ENCODE results near the gene KCNIP1. TPM values are rescaled to one million over a fixed set of nuclear protein-coding genes. Genes with fewer than 3 reads are reported as not detected.

Gene KCNIP1
- total RNA-seq, 4 donors from 2014 or later: not detected

GRCh38 chr5:170508660-170509347, 5.0 kb downstream of the KCNIP1 start:
- H3K4me3 ChIP-seq (ENCODE audit: low read depth, poor library complexity, severe bottlenecking): no peak overlapping the region
- TF ChIP-seq POLR2A (IDR thresholded peaks at IDR 0.05): no peak
- TF ChIP-seq CTCF (IDR thresholded peaks at IDR 0.05): no peak
- no peak for DNase-seq (ENCODE audit: low spot score in 2 of 2)
- WGBS, 2 donors: 78% methylated on average over 8 of the region's 8 CpGs
- intact Hi-C loops (cut with DNase I; ENCODE audit: low total_unique reads): no loop called here

GRCh38 chr5:170509348-170509660, 5.5 kb downstream of the KCNIP1 start:
- H3K4me3 ChIP-seq (ENCODE audit: low read depth, poor library complexity, severe bottlenecking): no peak overlapping the region
- WGBS, 2 donors: 90 to 96% methylated on average over 1 of the region's 1 CpG
- no peak for DNase-seq (ENCODE audit: low spot score in 2 of 2)
- no peak for TF ChIP-seq CTCF (IDR thresholded peaks at IDR 0.05)
- TF ChIP-seq POLR2A (IDR thresholded peaks at IDR 0.05): no peak
- intact Hi-C loops (cut with DNase I; ENCODE audit: low total_unique reads): no loop called here

- no peak for TF ChIP-seq CTCF (IDR thresholded peaks at IDR 0.05)
- TF ChIP-seq POLR2A (IDR thresholded peaks at IDR 0.05): no peak
- WGBS, 2 donors: 96% methylated on average over 7 of the region's 7 CpGs
- intact Hi-C loops (cut with DNase I; ENCODE audit: low total_unique reads): no loop called here
- H3K4me3 ChIP-seq (ENCODE audit: low read depth, poor library complexity, severe bottlenecking): no peak overlapping the region
- no peak for DNase-seq (ENCODE audit: low spot score in 2 of 2)
These were observed 6.3 kb downstream of the KCNIP1 start for GRCh38 chr5:170510126-170510525.

GRCh38 chr5:170510559-170510958, 6.7 kb downstream of the KCNIP1 start:
- TF ChIP-seq POLR2A (IDR thresholded peaks at IDR 0.05) (no peak), CTCF (IDR thresholded peaks at IDR 0.05) (no peak)
- intact Hi-C loops (cut with DNase I; ENCODE audit: low total_unique reads): no loop called here
- DNase-seq (ENCODE audit: low spot score in 2 of 2): no peak
- H3K4me3 ChIP-seq (ENCODE audit: low read depth, poor library complexity, severe bottlenecking): no peak overlapping the region
- 84 to 85% methylated on average over 5 of the region's 5 CpGs for WGBS, 2 donors

GRCh38 chr5:170511551-170512258, 7.9 kb downstream of the KCNIP1 start:
- no peak overlapping the region for H3K4me3 ChIP-seq (ENCODE audit: low read depth, poor library complexity, severe bottlenecking)
- intact Hi-C loops (cut with DNase I; ENCODE audit: low total_unique reads): no loop called here
- TF ChIP-seq CTCF (IDR thresholded peaks at IDR 0.05) (no peak), POLR2A (IDR thresholded peaks at IDR 0.05) (no peak)
- WGBS, 2 donors: 85% methylated on average over 8 of the region's 8 CpGs
- no peak for DNase-seq (ENCODE audit: low spot score in 2 of 2)
